Measurements from ENCODE around the gene EXOSC5.

EXOSC5 gene

GRCh38 chr19:41402010-41402409, 4.9 kb upstream of the EXOSC5 start:
- Histone ChIP-seq H3K9me3 (ENCODE audit: insufficient read depth, low read length, severe bottlenecking) (no peaks in the 10 kb centered on the region), H3K79me2 (ENCODE audit: insufficient read depth, low read length) (peaks cover 36% of the 10 kb centered on the region), H3K36me3 (ENCODE audit: insufficient read depth, low read length) (peaks cover 5% of the 10 kb centered on the region; the same call in 1 of the 2 replicates), H3K9ac (ENCODE audit: low read depth, low read length) (no peak overlapping the region), H3K4me2 (ENCODE audit: insufficient read depth, low read length) (no peak overlapping the region), H4K20me1 (ENCODE audit: insufficient read depth, low read length) (0 out of 2 replicates have a peak, but pooled peaks cover 4% of the 10 kb centered on the region), H2AFZ (ENCODE audit: low read depth, low read length) (no peak overlapping the region), H3K4me3 (ENCODE audit: low read depth in 1 of 2, low read length in 2 of 2) (no peak overlapping the region), H3K27ac (ENCODE audit: low read length) (no peak overlapping the region), H3K27me3 (ENCODE audit: insufficient read depth, low read length, poor library complexity) (no peaks in the 10 kb centered on the region), H3K4me1 (ENCODE audit: insufficient read depth, low read length) (peaks cover 16% of the 10 kb centered on the region)
- DNase-seq (no peak), ATAC-seq (ENCODE audit: insufficient read depth, low read depth) (no peak)
- TF ChIP-seq, protein P1, sequence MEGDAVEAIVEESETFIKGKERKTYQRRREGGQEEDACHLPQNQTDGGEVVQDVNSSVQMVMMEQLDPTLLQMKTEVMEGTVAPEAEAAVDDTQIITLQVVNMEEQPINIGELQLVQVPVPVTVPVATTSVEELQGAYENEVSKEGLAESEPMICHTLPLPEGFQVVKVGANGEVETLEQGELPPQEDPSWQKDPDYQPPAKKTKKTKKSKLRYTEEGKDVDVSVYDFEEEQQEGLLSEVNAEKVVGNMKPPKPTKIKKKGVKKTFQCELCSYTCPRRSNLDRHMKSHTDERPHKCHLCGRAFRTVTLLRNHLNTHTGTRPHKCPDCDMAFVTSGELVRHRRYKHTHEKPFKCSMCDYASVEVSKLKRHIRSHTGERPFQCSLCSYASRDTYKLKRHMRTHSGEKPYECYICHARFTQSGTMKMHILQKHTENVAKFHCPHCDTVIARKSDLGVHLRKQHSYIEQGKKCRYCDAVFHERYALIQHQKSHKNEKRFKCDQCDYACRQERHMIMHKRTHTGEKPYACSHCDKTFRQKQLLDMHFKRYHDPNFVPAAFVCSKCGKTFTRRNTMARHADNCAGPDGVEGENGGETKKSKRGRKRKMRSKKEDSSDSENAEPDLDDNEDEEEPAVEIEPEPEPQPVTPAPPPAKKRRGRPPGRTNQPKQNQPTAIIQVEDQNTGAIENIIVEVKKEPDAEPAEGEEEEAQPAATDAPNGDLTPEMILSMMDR (IDR thresholded peaks at IDR 0.05; ENCODE audit: borderline replicate concordance, extremely low read depth, low read length, poor library complexity, severe bottlenecking), result no peak
- TF ChIP-seq EZH2 (IDR thresholded peaks at IDR 0.05; ENCODE audit: borderline replicate concordance, low read depth, low read length, severe bottlenecking), result no peak

DNA sequence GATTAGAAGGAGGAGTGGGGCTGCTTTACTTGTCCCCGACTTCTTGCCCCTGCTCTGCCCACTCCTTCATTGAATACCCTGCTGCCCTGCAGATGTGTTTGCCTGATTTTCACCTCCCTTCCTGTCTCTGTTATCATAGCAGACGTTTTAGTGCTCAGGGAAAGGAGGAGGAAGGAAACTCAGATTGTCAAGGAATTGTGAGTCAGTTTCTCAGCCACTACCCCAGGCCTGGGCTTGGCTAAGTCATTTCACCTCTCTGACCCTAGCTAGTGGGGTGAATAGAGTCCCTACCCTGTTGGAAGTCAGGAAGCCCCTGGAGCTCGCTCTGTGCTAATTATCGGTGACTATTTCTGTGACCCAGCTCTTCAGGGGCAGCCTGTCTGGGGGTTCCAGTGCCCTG, 4.3 kb upstream of the EXOSC5 start:
- Histone ChIP-seq H3K4me1 (ENCODE audit: insufficient read depth, low read length) (peaks cover 18% of the 10 kb centered on the region), H3K27me3 (ENCODE audit: insufficient read depth, low read length, poor library complexity) (no peaks in the 10 kb centered on the region), H3K9me3 (ENCODE audit: insufficient read depth, low read length, severe bottlenecking) (no peaks in the 10 kb centered on the region), H4K20me1 (ENCODE audit: insufficient read depth, low read length) (0 out of 2 replicates have a peak, but pooled peaks cover 4% of the 10 kb centered on the region), H3K4me3 (ENCODE audit: low read depth in 1 of 2, low read length in 2 of 2) (no peak overlapping the region), H3K9ac (ENCODE audit: low read depth, low read length) (no peak overlapping the region), H3K4me2 (ENCODE audit: insufficient read depth, low read length) (no peak overlapping the region), H3K79me2 (ENCODE audit: insufficient read depth, low read length) (peaks cover 41% of the 10 kb centered on the region), H2AFZ (ENCODE audit: low read depth, low read length) (no peak overlapping the region), H3K36me3 (ENCODE audit: insufficient read depth, low read length) (peaks cover 5% of the 10 kb centered on the region; the same call in 1 of the 2 replicates), H3K27ac (ENCODE audit: low read length) (no peak overlapping the region)
- TF ChIP-seq, protein P1 (IDR thresholded peaks at IDR 0.05; ENCODE audit: borderline replicate concordance, extremely low read depth, low read length, poor library complexity, severe bottlenecking), result no peak
- TF ChIP-seq EZH2 (IDR thresholded peaks at IDR 0.05; ENCODE audit: borderline replicate concordance, low read depth, low read length, severe bottlenecking), result no peak
- DNase-seq (no peak), ATAC-seq (ENCODE audit: insufficient read depth, low read depth) (no peak)

DNA sequence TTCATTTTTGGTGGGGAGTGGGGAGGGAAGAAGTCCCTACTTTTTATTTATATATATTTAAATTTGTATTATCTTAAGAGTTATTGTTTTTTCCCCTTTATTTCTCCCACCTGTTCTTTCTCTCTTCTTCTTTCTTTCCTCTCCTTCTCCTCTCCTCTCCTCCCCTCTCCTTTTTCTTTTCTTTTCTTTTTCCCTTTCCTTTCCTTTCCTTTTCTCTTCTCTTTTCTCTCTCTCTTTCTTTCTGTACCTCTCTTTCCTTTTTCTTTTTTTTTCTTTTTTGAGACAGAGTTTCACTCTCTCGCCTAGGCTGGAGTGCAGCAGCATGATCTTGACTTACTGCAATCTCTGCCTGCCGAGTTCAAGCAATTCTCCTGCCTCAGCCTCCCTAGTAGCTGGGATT, 2.4 kb upstream of the EXOSC5 start:
- peaks cover 33% of the 10 kb centered on the region for H3K4me1 ChIP-seq (ENCODE audit: insufficient read depth, low read length)
- no peak overlapping the region for H2AFZ ChIP-seq (ENCODE audit: low read depth, low read length)
- H3K9ac ChIP-seq (ENCODE audit: low read depth, low read length), result no peak overlapping the region
- no peaks in the 10 kb centered on the region for H3K36me3 ChIP-seq (ENCODE audit: insufficient read depth, low read length)
- no peak overlapping the region for H3K27ac ChIP-seq (ENCODE audit: low read length)
- DNase-seq (no peak), ATAC-seq (ENCODE audit: insufficient read depth, low read depth) (no peak)
- no peaks in the 10 kb centered on the region for H3K27me3 ChIP-seq (ENCODE audit: insufficient read depth, low read length, poor library complexity)
- H3K9me3 ChIP-seq (ENCODE audit: insufficient read depth, low read length, severe bottlenecking), result no peaks in the 10 kb centered on the region
- no peak for TF ChIP-seq EZH2 (IDR thresholded peaks at IDR 0.05; ENCODE audit: borderline replicate concordance, low read depth, low read length, severe bottlenecking)
- TF ChIP-seq, protein P1 (IDR thresholded peaks at IDR 0.05; ENCODE audit: borderline replicate concordance, extremely low read depth, low read length, poor library complexity, severe bottlenecking), result no peak
- peak overlapping the region; percentile 93; the same call in 1 of the 2 replicates for H3K4me2 ChIP-seq (ENCODE audit: insufficient read depth, low read length)
- peaks cover 56% of the 10 kb centered on the region for H3K79me2 ChIP-seq (ENCODE audit: insufficient read depth, low read length)
- no peaks in the 10 kb centered on the region for H4K20me1 ChIP-seq (ENCODE audit: insufficient read depth, low read length)
- H3K4me3 ChIP-seq (ENCODE audit: low read depth in 1 of 2, low read length in 2 of 2), result peak overlapping the region in 1 of 2 experiments; percentile 71; a peak in 1 of 4 replicates
